ENCODE measurements around the gene BMP10. TPM values are rescaled to one million over a fixed set of nuclear protein-coding genes. Genes with fewer than 3 reads are reported as not detected.
"Not testable (repeated sequence)": the region's sequence is repeated elsewhere in the genome, so short reads cannot be mapped to it uniquely, and the experiment has no call there.

Gene BMP10
- total RNA-seq, 1 experiment from 2014 or later: not detected

DNA sequence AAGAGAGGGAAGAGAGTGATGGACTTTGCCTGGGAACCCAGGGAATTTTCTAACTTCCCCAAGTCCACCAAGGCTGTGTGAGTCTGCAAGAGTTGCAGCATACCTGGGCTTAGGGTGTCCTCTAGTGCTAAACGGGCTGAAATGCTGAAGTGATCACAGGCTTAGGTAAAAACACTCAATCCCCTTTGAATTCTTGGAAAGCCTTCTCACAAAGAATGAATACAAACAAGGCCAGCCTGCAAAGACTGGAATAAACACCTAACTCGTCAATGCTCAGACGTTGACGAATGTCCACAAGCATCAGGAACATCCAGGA, 30.0 kb upstream of the BMP10 start (continued):
- TF ChIP-seq, protein P1, sequence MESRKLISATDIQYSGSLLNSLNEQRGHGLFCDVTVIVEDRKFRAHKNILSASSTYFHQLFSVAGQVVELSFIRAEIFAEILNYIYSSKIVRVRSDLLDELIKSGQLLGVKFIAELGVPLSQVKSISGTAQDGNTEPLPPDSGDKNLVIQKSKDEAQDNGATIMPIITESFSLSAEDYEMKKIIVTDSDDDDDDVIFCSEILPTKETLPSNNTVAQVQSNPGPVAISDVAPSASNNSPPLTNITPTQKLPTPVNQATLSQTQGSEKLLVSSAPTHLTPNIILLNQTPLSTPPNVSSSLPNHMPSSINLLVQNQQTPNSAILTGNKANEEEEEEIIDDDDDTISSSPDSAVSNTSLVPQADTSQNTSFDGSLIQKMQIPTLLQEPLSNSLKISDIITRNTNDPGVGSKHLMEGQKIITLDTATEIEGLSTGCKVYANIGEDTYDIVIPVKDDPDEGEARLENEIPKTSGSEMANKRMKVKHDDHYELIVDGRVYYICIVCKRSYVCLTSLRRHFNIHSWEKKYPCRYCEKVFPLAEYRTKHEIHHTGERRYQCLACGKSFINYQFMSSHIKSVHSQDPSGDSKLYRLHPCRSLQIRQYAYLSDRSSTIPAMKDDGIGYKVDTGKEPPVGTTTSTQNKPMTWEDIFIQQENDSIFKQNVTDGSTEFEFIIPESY (IDR thresholded peaks at IDR 0.05; ENCODE audit: extremely low read depth, insufficient replicate concordance, low read length): no peak

DNA sequence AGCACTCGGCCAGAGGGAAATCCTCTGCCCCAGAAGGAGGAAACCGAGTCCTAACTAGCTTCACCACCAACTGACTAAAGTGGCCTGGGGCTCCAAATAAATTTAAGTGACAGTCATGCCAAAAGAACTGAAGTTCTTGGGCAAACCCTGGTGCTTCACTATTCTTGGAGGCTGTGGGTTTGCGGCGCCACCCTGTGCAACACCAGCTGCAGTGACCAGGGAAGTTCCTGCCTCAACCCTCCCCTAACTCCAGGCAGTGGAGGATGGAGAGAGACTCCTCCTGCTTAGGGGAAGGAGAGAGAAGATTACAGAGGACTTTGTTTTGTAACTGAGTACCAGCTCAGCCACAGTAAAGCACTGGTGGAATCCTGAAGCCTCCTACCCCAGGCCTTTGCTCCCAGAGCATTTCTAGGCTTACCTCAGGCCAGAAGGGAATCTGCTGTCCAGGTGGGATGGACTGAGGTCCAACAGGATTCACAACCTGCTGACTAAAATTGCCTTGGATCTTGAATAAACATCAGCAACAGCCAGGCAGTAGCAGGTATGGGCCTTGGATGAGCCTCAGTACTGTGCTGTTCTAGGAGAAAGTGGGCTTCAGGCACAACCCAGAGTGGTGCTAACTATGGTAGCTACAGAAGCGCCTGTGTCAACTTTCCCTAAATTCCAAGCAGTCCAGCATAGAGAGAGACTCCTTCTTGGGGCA, 29.4 kb upstream of the BMP10 start:
- H2AFZ ChIP-seq (ENCODE audit: low read depth, low read length, poor library complexity, severe bottlenecking): no peak overlapping the region
- no peaks in the 10 kb centered on the region for H3K79me2 ChIP-seq (ENCODE audit: insufficient read depth, low read length)
- no peak overlapping the region for H3K4me2 ChIP-seq (ENCODE audit: low read length)
- H3K4me3 ChIP-seq (replicated peaks in 1 of 2; ENCODE audit: low read depth in 1 of 2, low read length in 2 of 2): no peak overlapping the region
- no peak for ATAC-seq
- H3K9me3 ChIP-seq (ENCODE audit: control insufficient read depth in 1 of 2, insufficient read depth in 1 of 2, low read depth in 1 of 2, low read length in 2 of 2): no peaks in the 10 kb centered on the region
- no peaks in the 10 kb centered on the region for H3K36me3 ChIP-seq (ENCODE audit: control insufficient read depth in 1 of 2, insufficient read depth in 2 of 2, low read length in 2 of 2)
- BruUV-seq (replicated peaks): no TSS peak
- no peak overlapping the region for H3K9ac ChIP-seq (ENCODE audit: low read length)
- H3K9me2 ChIP-seq (ENCODE audit: insufficient read depth): no peaks in the 10 kb centered on the region
- H4K20me1 ChIP-seq (ENCODE audit: insufficient read depth): no peaks in the 10 kb centered on the region
- intact Hi-C loops (cut with micrococcal nuclease): no loop called here
- H3K27ac ChIP-seq (ENCODE audit: low read depth, low read length): no peak overlapping the region
- DNase-seq (ENCODE audit: low read depth, low spot score): no peak
- RAD21 ChIA-PET (ENCODE audit: low non-redundant PET in 1 of 2, low total read pairs in 2 of 2, uncharacterized antibody in 2 of 2, unreplicated experiment in 2 of 2): no interaction called here
- POLR2A ChIA-PET: no interaction called here
- no peaks in the 10 kb centered on the region for H3K27me3 ChIP-seq (ENCODE audit: insufficient read depth, low read length)
- TF ChIP-seq, protein P2, sequence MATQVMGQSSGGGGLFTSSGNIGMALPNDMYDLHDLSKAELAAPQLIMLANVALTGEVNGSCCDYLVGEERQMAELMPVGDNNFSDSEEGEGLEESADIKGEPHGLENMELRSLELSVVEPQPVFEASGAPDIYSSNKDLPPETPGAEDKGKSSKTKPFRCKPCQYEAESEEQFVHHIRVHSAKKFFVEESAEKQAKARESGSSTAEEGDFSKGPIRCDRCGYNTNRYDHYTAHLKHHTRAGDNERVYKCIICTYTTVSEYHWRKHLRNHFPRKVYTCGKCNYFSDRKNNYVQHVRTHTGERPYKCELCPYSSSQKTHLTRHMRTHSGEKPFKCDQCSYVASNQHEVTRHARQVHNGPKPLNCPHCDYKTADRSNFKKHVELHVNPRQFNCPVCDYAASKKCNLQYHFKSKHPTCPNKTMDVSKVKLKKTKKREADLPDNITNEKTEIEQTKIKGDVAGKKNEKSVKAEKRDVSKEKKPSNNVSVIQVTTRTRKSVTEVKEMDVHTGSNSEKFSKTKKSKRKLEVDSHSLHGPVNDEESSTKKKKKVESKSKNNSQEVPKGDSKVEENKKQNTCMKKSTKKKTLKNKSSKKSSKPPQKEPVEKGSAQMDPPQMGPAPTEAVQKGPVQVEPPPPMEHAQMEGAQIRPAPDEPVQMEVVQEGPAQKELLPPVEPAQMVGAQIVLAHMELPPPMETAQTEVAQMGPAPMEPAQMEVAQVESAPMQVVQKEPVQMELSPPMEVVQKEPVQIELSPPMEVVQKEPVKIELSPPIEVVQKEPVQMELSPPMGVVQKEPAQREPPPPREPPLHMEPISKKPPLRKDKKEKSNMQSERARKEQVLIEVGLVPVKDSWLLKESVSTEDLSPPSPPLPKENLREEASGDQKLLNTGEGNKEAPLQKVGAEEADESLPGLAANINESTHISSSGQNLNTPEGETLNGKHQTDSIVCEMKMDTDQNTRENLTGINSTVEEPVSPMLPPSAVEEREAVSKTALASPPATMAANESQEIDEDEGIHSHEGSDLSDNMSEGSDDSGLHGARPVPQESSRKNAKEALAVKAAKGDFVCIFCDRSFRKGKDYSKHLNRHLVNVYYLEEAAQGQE (IDR thresholded peaks at IDR 0.05; ENCODE audit: low read depth): no peak
- TF ChIP-seq YY1 (IDR thresholded peaks at IDR 0.05; ENCODE audit: extremely low read depth, insufficient replicate concordance, low read depth, low read length): no peak
- TF ChIP-seq EGR1 (IDR thresholded peaks at IDR 0.05; ENCODE audit: low read depth): no peak
- no peak for TF ChIP-seq SP1 (IDR thresholded peaks at IDR 0.05; ENCODE audit: low read depth)
- TF ChIP-seq ELF1 (IDR thresholded peaks at IDR 0.05; ENCODE audit: borderline replicate concordance, low read depth): no peak
- TF ChIP-seq POLR2AphosphoS5 (IDR thresholded peaks at IDR 0.05; ENCODE audit: low read depth, low read length): no peak
- no peak for TF ChIP-seq JUND (IDR thresholded peaks at IDR 0.05)
- TF ChIP-seq TCF7L2 (IDR thresholded peaks at IDR 0.05; ENCODE audit: borderline replicate concordance, extremely low read depth, insufficient read depth, insufficient read length): no peak
- no peak for TF ChIP-seq ZFX (IDR thresholded peaks at IDR 0.05)
- TF ChIP-seq, protein P3, sequence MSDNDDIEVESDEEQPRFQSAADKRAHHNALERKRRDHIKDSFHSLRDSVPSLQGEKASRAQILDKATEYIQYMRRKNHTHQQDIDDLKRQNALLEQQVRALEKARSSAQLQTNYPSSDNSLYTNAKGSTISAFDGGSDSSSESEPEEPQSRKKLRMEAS (IDR thresholded peaks at IDR 0.05): no peak
- no peak for TF ChIP-seq ZNF274 (IDR thresholded peaks at IDR 0.05; ENCODE audit: low read depth, low read length)
- no peak for TF ChIP-seq CBX3 (IDR thresholded peaks at IDR 0.05; ENCODE audit: low read depth)
- TF ChIP-seq FOSL1 (IDR thresholded peaks at IDR 0.05; ENCODE audit: low read depth): no peak
- CTCF ChIA-PET: interaction anchor here (1.1 kb wide), 1 partner anchor 192 kb away, joined by 3 read pairs; no protein-coding TSS in a partner anchor
- no peaks in the 10 kb centered on the region for H3K4me1 ChIP-seq (ENCODE audit: control insufficient read depth in 1 of 2, insufficient read depth in 2 of 2, low read length in 2 of 2)

DNA sequence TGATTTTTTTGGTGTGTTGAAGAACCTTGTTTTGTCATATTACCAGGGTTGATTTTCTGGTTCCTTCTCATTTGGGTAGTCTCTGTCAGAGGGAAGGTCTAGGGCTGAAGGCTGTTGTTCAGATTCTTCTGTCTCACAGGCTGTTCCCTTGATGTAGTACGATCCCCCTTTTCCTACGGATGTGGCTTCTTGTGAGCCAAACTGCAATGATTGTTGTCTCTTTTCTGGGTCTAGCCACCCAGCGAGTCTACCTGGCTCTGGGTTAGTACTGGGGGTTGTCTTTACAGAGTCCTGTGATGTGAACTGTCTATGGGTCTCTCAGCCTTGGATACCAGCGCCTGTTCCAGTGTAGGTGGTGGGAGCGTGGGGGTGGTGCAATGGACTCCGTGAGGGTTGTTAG, 24.8 kb upstream of the BMP10 start:
- H3K79me2 ChIP-seq (ENCODE audit: insufficient read depth, low read length); H3K9me2 ChIP-seq (ENCODE audit: insufficient read depth); CTCF ChIA-PET; intact Hi-C loops (cut with micrococcal nuclease); RAD21 ChIA-PET (ENCODE audit: low non-redundant PET in 1 of 2, low total read pairs in 2 of 2, uncharacterized antibody in 2 of 2, unreplicated experiment in 2 of 2); ATAC-seq; BruUV-seq (replicated peaks); H3K4me3 ChIP-seq (replicated peaks in 1 of 2; ENCODE audit: low read depth in 1 of 2, low read length in 2 of 2); H3K27ac ChIP-seq (ENCODE audit: low read depth, low read length); H4K20me1 ChIP-seq (ENCODE audit: insufficient read depth); H3K27me3 ChIP-seq (ENCODE audit: insufficient read depth, low read length); DNase-seq (ENCODE audit: low read depth, low spot score); H3K36me3 ChIP-seq (ENCODE audit: control insufficient read depth in 1 of 2, insufficient read depth in 2 of 2, low read length in 2 of 2); H3K9ac ChIP-seq (ENCODE audit: low read length); H3K9me3 ChIP-seq (ENCODE audit: control insufficient read depth in 1 of 2, insufficient read depth in 1 of 2, low read depth in 1 of 2, low read length in 2 of 2); POLR2A ChIA-PET; H3K4me1 ChIP-seq (ENCODE audit: control insufficient read depth in 1 of 2, insufficient read depth in 2 of 2, low read length in 2 of 2); H2AFZ ChIP-seq (ENCODE audit: low read depth, low read length, poor library complexity, severe bottlenecking); H3K4me2 ChIP-seq (ENCODE audit: low read length): not testable (repeated sequence)
